Gastrocnemius medialis (tissue), 4 donors: Measurements from ENCODE around the gene SCIN. TPM values are rescaled to one million over a fixed set of nuclear protein-coding genes. Genes with fewer than 3 reads are reported as not detected.

ENCODE experiments used
- ATAC-seq, 2 donors: fragments of 150-250 bp; one replicate each; pipeline ENCODE4 v1.9.1; 2016
- DNase-seq, 2 donors: peaks; one replicate each; pipeline ENCODE4 v3.0.0-alpha.2; 2019
- H3K27ac ChIP-seq, 4 donors: fragments of 200-600 bp; sonication (generic); 1 replicate in 1 of 4; 2 replicates in 3 of 4; pipeline ENCODE4 v1.5.1; 2016 to 2018; ENCODE audit warnings: mild to moderate bottlenecking in 2 of 4, moderate library complexity in 1 of 4
- H3K27me3 ChIP-seq, 3 donors: fragments of 200-600 bp; sonication (generic) in 2 of 3; 1 replicate in 1 of 3; 2 replicates in 2 of 3; pipeline versions ENCODE4 v1.5.1 to v1.6.0; 2016 to 2019; ENCODE audit warnings: mild to moderate bottlenecking in 1 of 3, moderate library complexity in 1 of 3
- H3K36me3 ChIP-seq, 2 donors: fragments of 200-600 bp; sonication (generic) in 1 of 2; one replicate each; pipeline ENCODE4 v1.5.1; 2017 to 2018
- H3K4me1 ChIP-seq, 2 donors: fragments of 200-600 bp; sonication (generic) in 1 of 2; one replicate each; pipeline ENCODE4 v1.5.1; 2016 to 2017; ENCODE audit warnings: mild to moderate bottlenecking in 2 of 2
- H3K4me3 ChIP-seq, 4 donors: fragments of 200-600 bp; sonication (generic) in 3 of 4; 1 replicate in 1 of 4; 2 replicates in 3 of 4; pipeline ENCODE4 v1.5.1; 2016 to 2019; ENCODE audit warnings: mild to moderate bottlenecking in 2 of 4
- H3K9me3 ChIP-seq, 3 donors: fragments of 200-600 bp; sonication (generic) in 2 of 3; 1 replicate in 1 of 3; 2 replicates in 2 of 3; pipeline ENCODE4 v1.5.1; 2016 to 2019
- CTCF ChIP-seq, 5 experiments: fragments of 450-650 bp in 3 of 5; fragments of 200-600 bp in 2 of 5; sonication (generic) in 2 of 5; IDR thresholded peaks in 4 of 5; conservative IDR thresholded peaks in 1 of 5; 1 replicate in 4 of 5; 2 replicates in 1 of 5; pipeline ENCODE4 v1.5.1; 2016 to 2019; ENCODE audit warnings: antibody characterized with exemption in 5 of 5, mild to moderate bottlenecking in 3 of 5, moderate library complexity in 3 of 5
- POLR2A ChIP-seq, 2 donors: fragments of 450-650 bp; IDR thresholded peaks; one replicate each; pipeline ENCODE4 v1.6.1; 2017; ENCODE audit warnings: antibody characterized with exemption in 2 of 2, mild to moderate bottlenecking in 2 of 2, moderate library complexity in 2 of 2
- in situ Hi-C, 4 donors: fragments of 200-750 bp; cut with MboI; loops; one replicate each; pipeline versions ENCODE4 v1.15.0 to v1.8.0; 2017; ENCODE audit warnings: low sequenced_read_pairs in 4 of 4
- intact Hi-C: fragments of 100-400 bp; cut with DNase I; formaldehyde crosslinking; loops from one replicate; pipeline ENCODE4 v1.15.1; 2023; ENCODE audit warnings: low total_unique reads
- total RNA-seq, 4 donors: library from RNA; depleted of rRNA; stranded (reverse); fragments of >200 nt; gene quantifications; one replicate each; pipeline versions ENCODE4 v1.1.0 to v1.2.3, GENCODE V29; 2016

The SCIN gene
- total RNA-seq, 4 donors from 2014 or later = 0.09 to 2.4 (median 1.4) TPM; not detected in 1

GRCh38 chr7:12648704-12649261, 78.3 kb downstream of the SCIN start:
- intact Hi-C loops = no loop called here
- in situ Hi-C loops = loop anchor here in 3 of 4 donors (10.0 to 25.0 kb wide), 3 partner anchors 614 to 1814 kb away; no protein-coding TSS in a partner anchor
- no peak overlapping the region for H3K4me3 ChIP-seq

GRCh38 chr7:12649348-12649747, 78.8 kb downstream of the SCIN start:
- H3K9me3 ChIP-seq = no peaks in the 10 kb centered on the region
- DNase-seq = no peak
- no peak overlapping the region for H3K27ac ChIP-seq
- intact Hi-C loops (no loop called here), in situ Hi-C loops (loop anchor here in 3 of 4 donors (10.0 to 25.0 kb wide), 3 partner anchors 613 to 1813 kb away; no protein-coding TSS in a partner anchor)
- TF ChIP-seq POLR2A (IDR thresholded peaks at IDR 0.05) (no peak), CTCF (IDR thresholded peaks at IDR 0.05 in 4 of 5, conservative IDR thresholded peaks at IDR 0.05 in 1 of 5) (no peak)
- H3K27me3 ChIP-seq = no peaks in the 10 kb centered on the region
- no peak for ATAC-seq
- H3K4me1 ChIP-seq = no peaks in the 10 kb centered on the region
- H3K4me3 ChIP-seq = no peak overlapping the region
- H3K36me3 ChIP-seq = no peaks in the 10 kb centered on the region

More at GRCh38 chr7:12648704-12649261, 78.3 kb downstream of the SCIN start:
- no peak for TF ChIP-seq CTCF (IDR thresholded peaks at IDR 0.05 in 4 of 5, conservative IDR thresholded peaks at IDR 0.05 in 1 of 5)
- TF ChIP-seq POLR2A (IDR thresholded peaks at IDR 0.05) = no peak
- no peaks in the 10 kb centered on the region for H3K36me3 ChIP-seq
- H3K27ac ChIP-seq = no peak overlapping the region
- DNase-seq = no peak
- ATAC-seq = no peak
- no peaks in the 10 kb centered on the region for H3K4me1 ChIP-seq
- H3K27me3 ChIP-seq = no peaks in the 10 kb centered on the region
- H3K9me3 ChIP-seq = no peaks in the 10 kb centered on the region

- ATAC-seq (no peak), DNase-seq (no peak)
- Histone ChIP-seq H3K4me3 (no peak overlapping the region), H3K9me3 (no peaks in the 10 kb centered on the region), H3K27me3 (no peaks in the 10 kb centered on the region), H3K27ac (no peak overlapping the region), H3K36me3 (no peaks in the 10 kb centered on the region), H3K4me1 (no peaks in the 10 kb centered on the region)
- in situ Hi-C loops = no loop called here
- intact Hi-C loops = no loop called here
- TF ChIP-seq POLR2A (IDR thresholded peaks at IDR 0.05) (no peak), CTCF (IDR thresholded peaks at IDR 0.05 in 4 of 5, conservative IDR thresholded peaks at IDR 0.05 in 1 of 5) (no peak)
These were observed 79.6 kb downstream of the SCIN start for GRCh38 chr7:12650080-12650479.

GRCh38 chr7:12653110-12653509, 82.6 kb downstream of the SCIN start:
- Histone ChIP-seq H3K27ac (no peak overlapping the region), H3K36me3 (no peaks in the 10 kb centered on the region), H3K4me3 (no peak overlapping the region), H3K9me3 (no peaks in the 10 kb centered on the region), H3K4me1 (no peaks in the 10 kb centered on the region), H3K27me3 (no peaks in the 10 kb centered on the region)
- in situ Hi-C loops = no loop called here
- TF ChIP-seq CTCF (IDR thresholded peaks at IDR 0.05 in 4 of 5, conservative IDR thresholded peaks at IDR 0.05 in 1 of 5) (no peak), POLR2A (IDR thresholded peaks at IDR 0.05) (no peak)
- intact Hi-C loops = no loop called here
- DNase-seq (no peak), ATAC-seq (no peak)

GRCh38 chr7:12653518-12653917, 83.0 kb downstream of the SCIN start:
- H3K27me3 ChIP-seq = no peaks in the 10 kb centered on the region
- in situ Hi-C loops = no loop called here
- intact Hi-C loops = no loop called here
- DNase-seq (no peak), ATAC-seq (no peak)
- no peaks in the 10 kb centered on the region for H3K4me1 ChIP-seq
- no peak overlapping the region for H3K4me3 ChIP-seq
- TF ChIP-seq CTCF (IDR thresholded peaks at IDR 0.05 in 4 of 5, conservative IDR thresholded peaks at IDR 0.05 in 1 of 5) = no peak
- no peak overlapping the region for H3K27ac ChIP-seq
- no peaks in the 10 kb centered on the region for H3K36me3 ChIP-seq
- H3K9me3 ChIP-seq = no peaks in the 10 kb centered on the region
